IgD-negative memory B cell (primary cell): ENCODE results near the gene PHLDA2. TPM values are rescaled to one million over a fixed set of nuclear protein-coding genes. Genes with fewer than 3 reads are reported as not detected.

Experiments used
- H3K27ac Mint-ChIP-seq, 3 donors: one replicate each; pipeline ENCODE4 v1.8.0; 2020 to 2022; ENCODE audit warnings: mild to moderate bottlenecking in 3 of 3, mixed read lengths in 3 of 3, moderate library complexity in 1 of 3
- H3K27me3 Mint-ChIP-seq: one replicate; pipeline ENCODE4 v1.8.0; 2021; ENCODE audit warnings: mixed read lengths
- H3K36me3 Mint-ChIP-seq: one replicate; pipeline ENCODE4 v1.8.0; 2020; ENCODE audit warnings: mild to moderate bottlenecking, mixed read lengths
- H3K4me1 Mint-ChIP-seq, 3 donors: one replicate each; pipeline ENCODE4 v1.8.0; 2020 to 2022; ENCODE audit warnings: mixed read lengths in 3 of 3, mild to moderate bottlenecking in 1 of 3
- H3K4me3 Mint-ChIP-seq, 4 donors: one replicate each; pipeline ENCODE4 v1.8.0; 2020 to 2022; ENCODE audit warnings: mild to moderate bottlenecking in 4 of 4, mixed read lengths in 4 of 4, moderate library complexity in 3 of 4
- H3K9me3 Mint-ChIP-seq, 3 donors: one replicate each; pipeline ENCODE4 v1.8.0; 2020 to 2021; ENCODE audit warnings: mixed read lengths in 3 of 3, mild to moderate bottlenecking in 1 of 3
- polyA plus RNA-seq: library from polyadenylated mRNA; unstranded; fragments of 300-500 nt; fragmentation: Illumina TruSeq; gene quantifications from one replicate; pipeline ENCODE4 v1.2.3, GENCODE V29; 2021

Gene PHLDA2
- polyA plus RNA-seq, 1 donor from 2014 or later: not detected

GRCh38 chr11:2952290-2952689 lies 23.1 kb upstream of the PHLDA2 start:
- Mint-ChIP-seq H3K27me3 (no peaks in the 10 kb centered on the region), H3K4me3 (no peak overlapping the region), H3K4me1 (no peaks in the 10 kb centered on the region), H3K36me3 (peaks cover 5% of the 10 kb centered on the region), H3K27ac (no peak overlapping the region), H3K9me3 (no peaks in the 10 kb centered on the region)

GRCh38 chr11:2951231-2952110 lies 22.3 kb upstream of the PHLDA2 start:
- Mint-ChIP-seq H3K4me1 (no peaks in the 10 kb centered on the region), H3K27ac (peak overlapping the region in 1 of 3 donors; percentile 40), H3K36me3 (peaks cover 5% of the 10 kb centered on the region), H3K4me3 (no peak overlapping the region), H3K27me3 (no peaks in the 10 kb centered on the region), H3K9me3 (no peaks in the 10 kb centered on the region)

- no peak overlapping the region for H3K27ac Mint-ChIP-seq
- H3K36me3 Mint-ChIP-seq: peaks cover 5% of the 10 kb centered on the region
- H3K9me3 Mint-ChIP-seq: no peaks in the 10 kb centered on the region
- no peaks in the 10 kb centered on the region for H3K27me3 Mint-ChIP-seq
- peaks cover 0 to 2% (median 0%) of the 10 kb centered on the region in 3 donors for H3K4me1 Mint-ChIP-seq
- H3K4me3 Mint-ChIP-seq: no peak overlapping the region
Observed at GRCh38 chr11:2950825-2951224, 21.6 kb upstream of the PHLDA2 start.

GRCh38 chr11:2949920-2950319 lies 20.7 kb upstream of the PHLDA2 start:
- Mint-ChIP-seq H3K27me3 (no peaks in the 10 kb centered on the region), H3K4me3 (no peak overlapping the region), H3K9me3 (no peaks in the 10 kb centered on the region), H3K27ac (no peak overlapping the region), H3K36me3 (peaks cover 5% of the 10 kb centered on the region), H3K4me1 (peaks cover 0 to 2% (median 0%) of the 10 kb centered on the region in 3 donors)

GRCh38 chr11:2947744-2948143 lies 18.5 kb upstream of the PHLDA2 start:
- Mint-ChIP-seq H3K4me1 (peaks cover 0 to 2% (median 0%) of the 10 kb centered on the region in 3 donors), H3K27ac (no peak overlapping the region), H3K9me3 (no peaks in the 10 kb centered on the region), H3K27me3 (no peaks in the 10 kb centered on the region), H3K4me3 (no peak overlapping the region), H3K36me3 (peaks cover 5% of the 10 kb centered on the region)

GRCh38 chr11:2945757-2946287 lies 16.6 kb upstream of the PHLDA2 start:
- Mint-ChIP-seq H3K36me3 (peaks cover 5% of the 10 kb centered on the region), H3K27ac (peak overlapping the region in 2 of 3 donors; percentile 23 to 60), H3K4me1 (peaks cover 0 to 2% (median 0%) of the 10 kb centered on the region in 3 donors), H3K4me3 (no peak overlapping the region), H3K27me3 (no peaks in the 10 kb centered on the region), H3K9me3 (no peaks in the 10 kb centered on the region)

- Mint-ChIP-seq H3K4me1 (peaks cover 0 to 2% (median 0%) of the 10 kb centered on the region in 3 donors), H3K27me3 (no peaks in the 10 kb centered on the region), H3K9me3 (no peaks in the 10 kb centered on the region), H3K36me3 (peaks cover 5% of the 10 kb centered on the region), H3K27ac (peak overlapping the region in 2 of 3 donors; percentile 50 to 60), H3K4me3 (no peak overlapping the region)
Observed at GRCh38 chr11:2945031-2945756, 16.0 kb upstream of the PHLDA2 start.

- no peak overlapping the region for H3K27ac Mint-ChIP-seq
- no peak overlapping the region for H3K4me3 Mint-ChIP-seq
- H3K9me3 Mint-ChIP-seq: no peaks in the 10 kb centered on the region
- H3K27me3 Mint-ChIP-seq: no peaks in the 10 kb centered on the region
- H3K36me3 Mint-ChIP-seq: peaks cover 5% of the 10 kb centered on the region
- H3K4me1 Mint-ChIP-seq: peaks cover 0 to 2% (median 0%) of the 10 kb centered on the region in 3 donors
Observed at GRCh38 chr11:2944530-2944929, 15.3 kb upstream of the PHLDA2 start.

- Mint-ChIP-seq H3K4me3 (no peak overlapping the region), H3K4me1 (peaks cover 0 to 2% (median 0%) of the 10 kb centered on the region in 3 donors)
Observed at GRCh38 chr11:2943711-2944118, 14.5 kb upstream of the PHLDA2 start.

GRCh38 chr11:2942872-2943710 lies 13.9 kb upstream of the PHLDA2 start:
- H3K36me3 Mint-ChIP-seq: peaks cover 5% of the 10 kb centered on the region
- H3K9me3 Mint-ChIP-seq: no peaks in the 10 kb centered on the region
- H3K27me3 Mint-ChIP-seq: no peaks in the 10 kb centered on the region
- H3K27ac Mint-ChIP-seq: no peak overlapping the region
- peaks cover 0 to 2% (median 1%) of the 10 kb centered on the region in 3 donors for H3K4me1 Mint-ChIP-seq
- no peak overlapping the region for H3K4me3 Mint-ChIP-seq

More at GRCh38 chr11:2943711-2944118, 14.5 kb upstream of the PHLDA2 start:
- Mint-ChIP-seq H3K9me3 (no peaks in the 10 kb centered on the region), H3K27me3 (no peaks in the 10 kb centered on the region), H3K27ac (peak overlapping the region in 1 of 3 donors; percentile 73), H3K36me3 (peaks cover 5% of the 10 kb centered on the region)

GRCh38 chr11:2942447-2942846 lies 13.2 kb upstream of the PHLDA2 start:
- peaks cover 0 to 2% (median 1%) of the 10 kb centered on the region in 3 donors for H3K4me1 Mint-ChIP-seq
- no peak overlapping the region for H3K27ac Mint-ChIP-seq
- no peaks in the 10 kb centered on the region for H3K27me3 Mint-ChIP-seq
- peaks cover 0 to 4% (median 4%) of the 10 kb centered on the region in 3 donors for H3K9me3 Mint-ChIP-seq
- H3K36me3 Mint-ChIP-seq: peaks cover 4% of the 10 kb centered on the region
- no peak overlapping the region for H3K4me3 Mint-ChIP-seq

- H3K36me3 Mint-ChIP-seq: peaks cover 4% of the 10 kb centered on the region
- no peak overlapping the region for H3K4me3 Mint-ChIP-seq
- peaks cover 0 to 1% (median 1%) of the 10 kb centered on the region in 3 donors for H3K4me1 Mint-ChIP-seq
- peak overlapping the region in 1 of 3 donors; percentile 71 for H3K27ac Mint-ChIP-seq
- peaks cover 0 to 6% (median 6%) of the 10 kb centered on the region in 3 donors for H3K9me3 Mint-ChIP-seq
- H3K27me3 Mint-ChIP-seq: no peaks in the 10 kb centered on the region
Observed at GRCh38 chr11:2940921-2941821, 12.0 kb upstream of the PHLDA2 start.

GRCh38 chr11:2940147-2940920 lies 11.1 kb upstream of the PHLDA2 start:
- Mint-ChIP-seq H3K4me3 (no peak overlapping the region), H3K4me1 (peaks cover 0 to 1% (median 0%) of the 10 kb centered on the region in 3 donors), H3K27me3 (no peaks in the 10 kb centered on the region)

More at GRCh38 chr11:2940147-2940920, 11.1 kb upstream of the PHLDA2 start:
- H3K36me3 Mint-ChIP-seq: peaks cover 4% of the 10 kb centered on the region
- H3K9me3 Mint-ChIP-seq: peaks cover 0 to 6% (median 6%) of the 10 kb centered on the region in 3 donors
- H3K27ac Mint-ChIP-seq: peak overlapping the region in 2 of 3 donors; percentile 61 to 62
